Peyer's patch (tissue), 4 donors: Measurements from ENCODE around the gene ZC3H4. TPM values are rescaled to one million over a fixed set of nuclear protein-coding genes. Genes with fewer than 3 reads are reported as not detected.
"Not testable (repeated sequence)": the region's sequence is repeated elsewhere in the genome, so short reads cannot be mapped to it uniquely, and the experiment has no call there.

Experiments used
- DNase-seq, 3 donors: peaks; one replicate each; pipeline ENCODE4 v3.0.0-alpha.2; 2017 to 2019
- H3K27ac ChIP-seq, 4 donors: fragments of 200-600 bp; sonication (generic); one replicate each; pipeline ENCODE4 v1.5.1; 2016 to 2019
- H3K27me3 ChIP-seq, 2 donors: fragments of 200-600 bp; sonication (generic); one replicate each; pipeline ENCODE4 v1.5.1; 2019
- H3K36me3 ChIP-seq, 3 donors: fragments of 200-600 bp; sonication (generic); one replicate each; pipeline ENCODE4 v1.5.1; 2016 to 2019
- H3K4me1 ChIP-seq, 4 donors: fragments of 200-600 bp; sonication (generic); one replicate each; pipeline ENCODE4 v1.5.1; 2016 to 2019
- H3K4me3 ChIP-seq, 4 donors: fragments of 200-600 bp; sonication (generic); 1 replicate in 3 of 4; 2 replicates in 1 of 4; pipeline ENCODE4 v1.5.1; 2016 to 2019; ENCODE audit warnings: mild to moderate bottlenecking in 1 of 4
- H3K9me3 ChIP-seq, 4 donors: fragments of 200-600 bp; sonication (generic); one replicate each; pipeline ENCODE4 v1.5.1; 2016 to 2019; ENCODE audit warnings: mild to moderate bottlenecking in 1 of 4
- CTCF ChIP-seq, 6 experiments: fragments of 450-650 bp in 4 of 6; fragments of 200-600 bp in 2 of 6; sonication (generic) in 1 of 6; IDR thresholded peaks; one replicate each; pipeline ENCODE4 v1.5.1; 2017 to 2019; ENCODE audit warnings: antibody characterized with exemption in 6 of 6, mild to moderate bottlenecking in 3 of 6, moderate library complexity in 1 of 6
- POLR2A ChIP-seq, 2 donors: fragments of 450-650 bp; IDR thresholded peaks; one replicate each; pipeline ENCODE4 v1.5.1; 2017; ENCODE audit warnings: antibody characterized with exemption in 2 of 2, mild to moderate bottlenecking in 2 of 2, moderate library complexity in 2 of 2
- total RNA-seq, 4 donors: library from RNA; depleted of rRNA; stranded (reverse); fragments of >200 nt; gene quantifications; one replicate each; pipeline ENCODE4 v1.1.0, GENCODE V29; 2016

Gene ZC3H4
- total RNA-seq, 4 donors from 2014 or later: 24.7 to 61.9 (median 42.4) TPM

GRCh38 chr19:47104680-47105079, 8.9 kb downstream of the ZC3H4 start:
- H3K4me1 ChIP-seq: peaks cover 0 to 64% (median 13%) of the 10 kb centered on the region in 4 donors
- no peak overlapping the region for H3K27ac ChIP-seq
- no peaks in the 10 kb centered on the region for H3K36me3 ChIP-seq
- no peaks in the 10 kb centered on the region for H3K9me3 ChIP-seq
- H3K27me3 ChIP-seq: no peaks in the 10 kb centered on the region
- TF ChIP-seq POLR2A (IDR thresholded peaks at IDR 0.05) (no peak), CTCF (IDR thresholded peaks at IDR 0.05) (no peak)
- DNase-seq: no peak
- no peak overlapping the region for H3K4me3 ChIP-seq

GRCh38 chr19:47102346-47103060, 11.1 kb downstream of the ZC3H4 start:
- Histone ChIP-seq H3K4me3 (no peak overlapping the region), H3K9me3 (no peaks in the 10 kb centered on the region), H3K27ac (no peak overlapping the region), H3K27me3 (no peaks in the 10 kb centered on the region), H3K4me1 (peaks cover 0 to 58% (median 5%) of the 10 kb centered on the region in 4 donors), H3K36me3 (no peaks in the 10 kb centered on the region)
- no peak for DNase-seq
- TF ChIP-seq POLR2A (IDR thresholded peaks at IDR 0.05): no peak
- TF ChIP-seq CTCF (IDR thresholded peaks at IDR 0.05): no peak

GRCh38 chr19:47101116-47101515, 12.5 kb downstream of the ZC3H4 start:
- not testable (repeated sequence) for H3K27me3 ChIP-seq, DNase-seq, H3K27ac ChIP-seq, H3K36me3 ChIP-seq, H3K4me3 ChIP-seq, H3K9me3 ChIP-seq
- H3K4me1 ChIP-seq: peaks cover 0 to 55% (median 2%) of the 10 kb centered on the region in 4 donors

- DNase-seq: no peak
- Histone ChIP-seq H3K4me3 (no peak overlapping the region), H3K36me3 (no peaks in the 10 kb centered on the region), H3K4me1 (peaks cover 0 to 55% (median 6%) of the 10 kb centered on the region in 4 donors), H3K27ac (no peak overlapping the region), H3K9me3 (no peaks in the 10 kb centered on the region), H3K27me3 (no peaks in the 10 kb centered on the region)
- TF ChIP-seq CTCF (IDR thresholded peaks at IDR 0.05) (no peak), POLR2A (IDR thresholded peaks at IDR 0.05) (no peak)
Observed at GRCh38 chr19:47100290-47100689, 13.3 kb downstream of the ZC3H4 start.

GRCh38 chr19:47099576-47100050, 14.0 kb downstream of the ZC3H4 start:
- Histone ChIP-seq H3K4me3 (no peak overlapping the region), H3K4me1 (peaks cover 4 to 55% (median 11%) of the 10 kb centered on the region in 4 donors), H3K27me3 (no peaks in the 10 kb centered on the region), H3K36me3 (no peaks in the 10 kb centered on the region), H3K9me3 (no peaks in the 10 kb centered on the region), H3K27ac (no peak overlapping the region)
- no peak for TF ChIP-seq CTCF (IDR thresholded peaks at IDR 0.05)
- TF ChIP-seq POLR2A (IDR thresholded peaks at IDR 0.05): no peak
- no peak for DNase-seq

- peak overlapping the region in 3 of 4 donors; percentile 21 to 92 (median 87) for H3K27ac ChIP-seq
Observed at GRCh38 chr19:47098608-47099007, 15.0 kb downstream of the ZC3H4 start.

More at GRCh38 chr19:47098608-47099007, 15.0 kb downstream of the ZC3H4 start:
- Histone ChIP-seq H3K27me3 (no peaks in the 10 kb centered on the region), H3K9me3 (no peaks in the 10 kb centered on the region), H3K4me3 (no peak overlapping the region), H3K4me1 (peaks cover 11 to 61% (median 17%) of the 10 kb centered on the region in 4 donors), H3K36me3 (peaks cover 0 to 7% (median 0%) of the 10 kb centered on the region in 3 donors)
- TF ChIP-seq CTCF (IDR thresholded peaks at IDR 0.05) (no peak), POLR2A (IDR thresholded peaks at IDR 0.05) (no peak)
- no peak for DNase-seq
